HG03354 (cell line): ENCODE measurements around the gene BCL2L13.
A peak's percentile ranks its signal among the peaks of the same experiment; 100 is the strongest.

Experiments
- ATAC-seq: cut with Tn5 transposase; IDR thresholded peaks from one replicate; pipeline ENCODE4 v1.9.1; 2021; ENCODE audit warnings: mild to moderate bottlenecking; ENCODE audit not compliant: unreplicated experiment, poor library complexity, severe bottlenecking

The BCL2L13 gene

DNA sequence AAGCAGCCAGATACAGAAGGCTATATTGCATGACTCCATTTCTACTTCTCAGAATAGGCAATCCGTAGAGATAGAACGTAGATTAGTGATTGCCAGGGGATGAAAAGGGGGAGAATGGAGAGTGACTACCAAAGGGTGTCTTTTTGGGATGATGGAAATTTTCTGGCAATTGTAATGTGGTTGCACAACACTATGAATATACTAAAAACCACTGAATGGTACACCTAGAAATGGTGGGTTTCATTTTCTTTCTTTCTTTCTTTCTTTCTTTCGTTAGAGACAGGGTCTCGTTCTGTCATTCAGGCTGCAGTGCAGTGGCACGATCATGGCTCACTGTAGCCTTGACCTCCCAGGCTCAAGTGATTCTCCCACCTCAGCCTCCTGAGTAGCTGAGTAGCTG is 81.4 kb downstream of the BCL2L13 start:
- no peak for ATAC-seq

DNA sequence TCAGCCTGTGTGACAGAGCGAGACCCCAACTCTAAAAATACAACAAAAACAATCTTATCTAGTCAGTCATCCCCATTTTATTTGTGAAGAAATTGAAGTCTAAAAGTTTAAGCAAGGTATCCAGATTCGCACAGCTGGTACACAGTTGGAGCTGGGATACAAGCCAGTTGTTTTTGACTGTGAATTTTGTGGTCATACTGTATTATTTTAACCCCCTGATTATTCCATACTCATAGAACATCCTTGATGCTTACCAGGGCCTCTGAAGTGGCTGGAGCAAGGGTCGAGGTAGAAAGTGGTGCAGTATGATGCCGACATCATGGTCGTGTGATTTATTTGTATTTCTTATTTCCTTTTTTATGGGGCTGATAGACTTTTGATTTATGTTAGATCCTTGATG is 85.7 kb downstream of the BCL2L13 start:
- no peak for ATAC-seq

DNA sequence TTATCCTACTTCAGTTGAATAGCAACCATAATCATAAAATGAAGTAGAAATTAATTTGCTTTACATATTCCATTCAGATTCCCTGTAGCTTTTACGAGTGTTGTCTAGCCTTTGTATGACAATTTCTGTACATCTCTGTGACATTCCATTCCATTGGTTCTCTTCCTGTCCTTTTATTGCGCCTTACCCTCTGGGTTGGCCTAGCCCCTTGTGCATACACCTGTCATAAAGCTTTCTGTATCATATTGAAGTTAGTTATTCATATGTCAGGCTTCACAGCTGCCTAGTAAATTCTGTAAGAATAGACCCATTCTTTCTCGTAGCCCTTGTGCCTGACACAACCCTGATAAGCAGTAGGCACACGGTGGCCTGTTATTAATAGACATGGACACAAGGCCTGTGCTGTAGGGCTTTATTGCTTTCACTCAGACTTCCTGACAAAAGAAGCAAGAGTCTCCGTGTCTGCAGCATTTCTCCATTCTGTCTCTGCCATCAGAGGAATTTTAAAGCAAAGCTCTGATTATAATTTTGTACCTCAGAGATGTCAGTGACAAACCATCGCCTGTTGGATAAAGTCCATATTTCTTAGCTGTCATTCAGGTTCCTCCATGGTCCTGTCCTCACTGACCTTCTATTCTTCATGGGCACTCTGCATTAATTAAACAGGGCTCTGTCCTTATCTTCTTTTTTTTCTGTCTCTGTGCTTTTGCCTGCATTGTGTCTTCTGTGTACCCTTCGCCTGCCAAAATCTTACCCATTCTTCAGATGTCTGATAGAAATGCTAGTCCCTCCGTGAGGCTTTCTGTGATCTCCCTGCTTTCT is 86.3 kb downstream of the BCL2L13 start:
- ATAC-seq, result no peak

DNA sequence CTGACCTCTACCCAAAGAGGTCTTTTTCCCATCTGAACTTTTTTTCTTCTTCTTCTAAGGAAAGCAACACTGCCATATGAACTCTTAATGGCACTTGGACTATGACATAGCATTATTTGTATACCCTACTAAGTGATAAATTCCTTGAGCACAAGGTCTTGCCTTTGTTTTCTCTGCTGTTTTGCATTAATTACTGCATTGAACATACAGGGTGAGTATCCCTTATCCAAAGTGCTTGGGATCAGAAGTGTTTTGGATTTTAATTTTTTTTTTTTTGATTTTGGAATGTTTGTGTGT is 86.9 kb downstream of the BCL2L13 start:
- no peak for ATAC-seq

DNA sequence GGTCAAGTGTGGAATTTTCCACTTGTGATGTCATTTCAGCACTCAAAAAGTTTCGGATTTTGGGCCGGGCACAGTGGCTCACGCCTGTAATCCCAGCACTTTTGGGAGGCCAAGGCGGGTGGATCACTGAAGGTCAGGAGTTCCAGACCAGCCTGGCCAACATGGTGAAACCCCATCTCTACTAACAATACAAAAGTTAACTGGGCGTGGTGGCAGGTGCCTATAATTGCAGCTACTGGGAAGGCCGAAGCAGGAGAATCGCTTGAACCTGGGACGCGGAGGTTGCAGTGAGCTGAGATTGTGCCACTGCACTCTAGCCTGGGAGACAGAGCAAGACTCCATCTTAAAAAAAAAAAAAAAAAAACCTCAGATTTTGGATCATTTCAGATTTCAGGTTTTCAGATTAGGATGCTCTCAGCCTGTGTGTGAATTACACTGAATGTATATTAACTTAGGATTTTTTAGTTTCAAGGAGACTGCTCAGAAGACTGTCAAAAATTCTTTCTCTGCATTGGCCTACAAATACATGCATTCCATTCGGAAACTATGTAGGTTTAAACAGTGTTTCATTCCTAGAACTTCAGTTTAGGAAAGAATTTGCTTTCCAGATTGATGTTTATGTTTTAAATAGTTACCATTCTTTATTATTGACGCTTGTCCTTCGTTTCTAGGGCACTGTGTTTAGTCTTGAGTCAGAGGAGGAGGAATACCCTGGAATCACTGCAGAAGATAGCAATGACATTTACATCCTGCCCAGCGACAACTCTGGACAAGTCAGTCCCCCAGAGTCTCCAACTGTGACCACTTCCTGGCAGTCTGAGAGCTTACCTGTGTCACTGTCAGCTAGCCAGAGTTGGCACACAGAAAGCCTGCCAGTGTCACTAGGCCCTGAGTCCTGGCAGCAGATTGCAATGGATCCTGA is 87.7 kb downstream of the BCL2L13 start:
- ATAC-seq, result no peak

DNA sequence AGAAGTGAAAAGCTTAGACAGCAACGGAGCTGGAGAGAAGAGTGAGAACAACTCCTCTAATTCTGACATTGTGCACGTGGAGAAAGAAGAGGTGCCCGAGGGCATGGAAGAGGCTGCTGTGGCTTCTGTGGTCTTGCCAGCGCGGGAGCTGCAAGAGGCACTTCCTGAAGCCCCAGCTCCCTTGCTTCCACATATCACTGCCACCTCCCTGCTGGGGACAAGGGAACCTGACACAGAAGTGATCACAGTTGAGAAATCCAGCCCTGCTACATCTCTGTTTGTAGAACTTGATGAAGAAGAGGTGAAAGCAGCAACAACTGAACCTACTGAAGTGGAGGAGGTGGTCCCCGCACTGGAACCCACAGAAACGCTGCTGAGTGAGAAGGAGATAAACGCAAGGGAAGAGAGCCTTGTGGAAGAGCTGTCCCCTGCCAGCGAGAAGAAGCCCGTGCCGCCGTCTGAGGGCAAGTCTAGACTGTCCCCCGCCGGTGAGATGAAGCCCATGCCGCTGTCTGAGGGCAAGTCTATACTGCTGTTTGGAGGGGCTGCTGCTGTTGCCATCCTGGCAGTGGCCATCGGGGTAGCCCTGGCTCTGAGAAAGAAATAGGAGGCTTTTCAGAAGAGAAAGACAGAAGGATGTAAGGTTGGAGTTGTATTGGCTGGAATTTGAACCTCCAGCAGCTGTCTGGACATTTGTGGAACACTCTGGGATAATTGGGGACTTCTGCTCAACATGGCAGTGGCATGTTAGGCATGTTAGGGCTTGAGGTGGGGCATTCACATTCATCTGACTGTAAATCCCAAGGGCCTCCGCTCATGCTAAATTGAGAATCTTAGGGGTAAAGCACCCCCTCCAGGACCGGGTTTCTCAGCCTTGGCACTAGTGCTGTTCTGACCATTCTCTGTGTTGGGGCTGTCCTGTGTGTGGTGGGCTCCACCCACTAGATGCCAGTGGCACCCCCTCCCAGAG is 88.7 kb downstream of the BCL2L13 start:
- no peak for ATAC-seq

DNA sequence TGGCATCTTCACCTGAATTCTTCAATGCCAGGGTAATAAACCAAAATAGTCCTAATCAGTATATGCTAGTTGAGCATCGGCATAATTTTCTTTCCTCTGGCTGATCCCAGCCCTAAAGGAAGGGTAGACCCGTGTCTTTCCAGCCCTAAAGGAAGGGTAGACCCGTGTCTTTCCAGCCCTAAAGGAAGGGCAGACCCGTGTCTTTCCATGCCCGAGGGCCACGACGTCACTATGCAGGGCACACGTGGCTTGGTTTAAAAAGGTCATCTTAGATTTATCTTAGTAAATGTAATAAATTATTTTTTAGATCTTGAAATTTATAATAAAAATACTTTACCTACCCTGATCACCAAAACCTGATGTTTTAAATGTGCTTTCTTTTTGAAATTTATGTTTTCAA is 90.2 kb downstream of the BCL2L13 start:
- ATAC-seq, result no peak

DNA sequence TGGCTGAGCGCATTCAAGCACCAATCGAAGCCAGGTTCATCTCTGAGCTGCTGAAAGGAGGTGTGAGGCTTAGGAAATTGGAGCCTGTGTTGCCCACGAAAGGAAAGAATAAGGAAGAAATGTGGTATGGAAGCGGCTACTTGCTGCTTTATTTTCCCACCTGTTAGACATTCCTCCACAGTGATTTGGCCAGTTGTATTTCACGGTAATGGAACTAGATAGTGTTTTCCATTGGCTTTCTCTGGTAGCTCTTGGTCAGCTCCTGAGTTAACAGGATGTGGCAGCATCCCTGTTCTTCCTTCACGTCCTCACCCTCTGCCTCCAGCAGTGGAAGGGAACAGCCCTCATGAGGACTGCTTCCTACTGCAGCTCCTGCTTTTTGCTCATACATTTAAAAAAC is 91.0 kb downstream of the BCL2L13 start:
- no peak for ATAC-seq

DNA sequence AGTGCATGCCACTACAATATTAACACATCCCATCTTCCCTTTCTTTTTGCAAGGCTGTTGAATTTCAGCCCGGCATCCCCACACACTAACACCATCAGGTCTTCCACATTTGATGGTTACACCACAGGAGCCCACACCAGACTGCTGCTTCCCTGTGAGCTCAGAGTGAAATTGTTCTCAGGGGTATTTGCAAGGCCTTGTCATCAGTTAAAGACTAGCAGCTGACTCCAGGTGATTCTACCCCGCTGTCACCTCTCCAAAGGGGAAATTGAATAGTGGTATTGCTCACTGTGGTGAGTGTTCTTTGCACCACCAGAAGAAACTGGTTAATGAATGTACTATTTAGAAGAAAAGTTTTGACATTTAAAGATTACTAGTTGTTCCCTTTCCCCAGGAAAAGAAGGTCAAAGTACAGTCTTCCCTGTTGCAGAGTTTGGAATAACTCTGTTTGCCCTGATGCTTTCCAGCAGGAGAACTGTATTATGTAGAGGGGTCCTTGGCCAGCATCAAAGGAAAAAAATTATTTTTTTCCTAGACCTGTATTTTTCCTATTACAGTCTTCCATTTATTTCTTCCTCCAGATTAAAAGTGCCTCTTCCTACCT is 93.8 kb downstream of the BCL2L13 start:
- ATAC-seq, result no peak

DNA sequence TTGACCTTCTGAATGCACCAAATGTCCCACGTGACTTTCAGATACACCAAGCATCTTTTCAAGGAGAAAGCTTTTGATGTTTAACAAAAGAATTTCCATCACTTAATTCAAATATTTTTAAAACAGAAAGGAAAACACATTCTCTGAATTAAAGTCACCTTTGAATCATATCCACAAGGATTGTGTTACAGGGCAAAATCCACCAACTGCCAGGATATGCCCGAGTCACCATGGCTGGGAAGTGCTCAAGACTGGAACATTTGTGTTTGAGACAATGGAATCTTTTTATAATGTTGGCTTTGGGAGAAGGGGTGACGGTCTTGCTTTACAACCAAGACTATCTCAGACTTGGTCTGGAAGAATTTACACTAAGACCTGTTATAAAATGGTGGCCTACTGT is 94.9 kb downstream of the BCL2L13 start:
- ATAC-seq, result no peak

DNA sequence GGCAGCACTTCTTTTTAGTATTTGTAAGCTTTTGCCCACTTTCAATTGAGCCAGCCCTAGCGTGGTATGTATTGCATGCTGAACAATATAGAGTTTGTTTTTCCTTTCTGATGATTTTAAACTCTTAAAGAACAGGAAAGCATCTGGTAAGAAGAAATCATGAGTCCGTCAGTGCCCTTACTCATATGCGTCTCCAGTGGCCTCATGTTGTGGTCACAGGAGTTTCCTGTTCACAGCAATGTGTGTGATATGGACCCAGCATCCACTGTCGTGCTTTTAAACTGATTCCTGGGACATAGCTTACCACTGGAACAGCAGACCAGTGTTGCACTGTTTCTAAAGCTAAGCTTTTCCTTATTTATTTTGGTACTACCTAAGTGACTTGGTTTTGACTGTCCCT is 95.6 kb downstream of the BCL2L13 start:
- ATAC-seq, result no peak

DNA sequence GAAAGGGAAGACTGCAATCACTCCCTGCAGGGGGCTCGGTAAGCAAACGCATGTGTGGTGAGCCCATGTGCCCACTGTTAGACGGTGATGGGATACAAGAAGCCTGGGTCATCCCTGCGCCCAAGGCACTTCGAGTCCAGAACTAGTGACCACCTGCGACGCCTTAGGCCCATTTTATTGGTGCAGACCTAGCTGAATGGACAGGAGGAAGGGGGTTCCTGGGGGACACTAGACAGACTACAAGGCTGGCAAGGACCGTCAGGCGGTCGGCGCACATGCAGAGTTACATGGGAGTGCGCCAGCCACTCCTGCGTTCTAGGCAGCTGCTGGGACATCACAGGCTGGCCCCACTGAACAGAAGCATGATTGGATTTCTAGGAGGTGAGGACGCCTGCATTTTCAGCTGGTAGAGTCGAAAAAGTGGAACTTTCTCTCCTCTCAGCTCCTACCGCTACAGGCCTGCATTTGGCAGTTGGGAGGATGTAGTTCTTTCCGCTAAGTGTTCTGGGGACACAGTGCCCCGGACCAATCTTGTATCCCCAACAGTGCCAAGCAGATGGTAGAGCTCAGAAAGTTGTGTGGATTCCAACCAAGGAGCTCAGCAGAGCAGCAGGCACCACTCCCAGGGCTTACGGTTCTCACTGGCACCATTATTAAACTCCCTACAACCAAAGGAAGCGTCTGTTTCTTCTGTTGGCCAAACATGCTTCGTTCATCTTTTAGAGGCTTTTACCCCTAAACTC is 100.0 kb downstream of the BCL2L13 start:
- ATAC-seq, result no peak

DNA sequence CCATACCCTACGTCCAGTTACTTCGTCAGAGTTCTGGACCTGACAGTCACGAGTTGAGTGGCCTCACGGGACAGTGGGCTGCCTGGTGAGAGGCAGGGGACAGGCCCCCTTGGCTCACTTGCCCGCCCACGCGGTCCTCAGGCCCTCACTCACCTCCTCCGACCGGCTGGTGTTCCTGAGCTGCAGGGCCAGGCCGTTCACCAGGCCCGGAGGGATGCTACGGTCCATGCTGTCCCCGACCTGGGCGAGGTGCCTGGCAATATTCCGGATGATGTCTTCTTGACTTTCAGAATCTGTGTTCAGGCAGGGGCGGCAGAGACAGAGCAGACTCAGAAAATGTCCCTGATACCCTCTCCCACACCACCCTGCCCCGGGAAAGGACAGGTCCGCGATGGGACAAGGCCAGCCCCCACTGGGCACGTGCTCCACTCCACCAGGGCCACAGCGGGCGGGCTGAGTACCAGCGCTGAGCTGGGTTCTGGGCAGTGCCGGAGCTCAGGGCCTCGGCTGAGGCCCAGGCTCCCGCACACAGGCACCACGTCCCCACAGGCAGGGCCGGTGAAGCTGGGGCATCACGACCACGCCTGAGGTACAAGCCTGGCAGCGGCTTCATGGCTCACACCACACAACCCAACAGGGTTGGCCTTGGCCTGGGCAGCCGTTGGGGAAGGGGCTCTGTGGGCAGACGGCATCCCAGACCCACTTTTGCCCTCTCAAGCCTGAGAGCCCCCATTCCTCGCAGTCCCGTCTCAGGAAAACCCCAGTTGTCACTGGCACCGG is 100.8 kb downstream of the BCL2L13 start:
- ATAC-seq, result no peak

DNA sequence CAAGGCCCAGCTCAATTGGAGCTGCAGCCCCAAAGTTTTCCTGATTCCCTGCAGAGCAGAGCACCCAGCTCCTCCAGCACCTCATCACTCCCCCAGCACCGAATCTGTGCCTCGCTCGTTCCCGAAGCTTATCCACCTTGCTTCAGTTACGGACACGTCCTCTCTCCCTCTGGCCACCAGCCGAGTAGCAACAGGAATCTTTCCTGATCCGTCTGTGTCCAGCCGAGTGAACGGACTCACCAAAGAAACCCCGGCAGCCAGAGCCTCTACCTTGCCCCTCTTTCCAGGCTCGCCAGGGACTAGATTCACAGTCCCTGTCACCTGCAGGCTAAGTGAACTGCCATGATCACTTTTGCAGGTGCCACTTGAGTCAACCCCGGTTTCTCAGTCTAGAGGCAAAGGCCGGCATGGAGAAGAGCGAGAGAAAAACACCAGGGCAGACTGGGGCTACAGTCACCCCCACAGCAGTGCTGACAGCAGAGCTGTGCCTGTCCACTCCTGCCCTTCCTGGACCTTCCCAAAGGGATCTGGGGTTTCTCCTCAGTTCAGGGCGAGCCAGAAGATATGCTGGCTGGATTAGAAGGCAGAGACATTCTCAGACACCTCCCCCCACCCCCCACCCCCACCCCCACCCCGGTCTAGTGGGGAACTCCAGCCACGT is 103.4 kb downstream of the BCL2L13 start:
- no peak for ATAC-seq

DNA sequence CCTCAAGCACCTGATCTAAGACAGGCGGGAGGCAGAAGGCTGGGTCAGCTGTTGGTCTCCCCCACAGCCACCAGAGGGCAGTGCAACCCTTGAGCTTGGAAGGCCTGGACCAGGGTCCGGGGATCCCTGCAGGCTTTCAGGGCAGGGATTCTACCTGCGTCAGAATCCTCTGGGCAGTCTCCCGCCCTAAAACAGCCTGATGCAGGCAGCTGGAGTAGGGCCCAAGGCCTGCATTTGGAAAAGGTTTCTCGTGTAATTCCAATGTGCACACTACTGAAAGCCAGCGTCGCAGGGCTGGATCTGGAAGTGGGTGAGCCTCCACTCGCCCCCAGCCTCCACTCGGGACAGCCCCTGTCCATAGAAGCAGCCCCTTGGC is 104.0 kb downstream of the BCL2L13 start:
- ATAC-seq, result peak; percentile 71

DNA sequence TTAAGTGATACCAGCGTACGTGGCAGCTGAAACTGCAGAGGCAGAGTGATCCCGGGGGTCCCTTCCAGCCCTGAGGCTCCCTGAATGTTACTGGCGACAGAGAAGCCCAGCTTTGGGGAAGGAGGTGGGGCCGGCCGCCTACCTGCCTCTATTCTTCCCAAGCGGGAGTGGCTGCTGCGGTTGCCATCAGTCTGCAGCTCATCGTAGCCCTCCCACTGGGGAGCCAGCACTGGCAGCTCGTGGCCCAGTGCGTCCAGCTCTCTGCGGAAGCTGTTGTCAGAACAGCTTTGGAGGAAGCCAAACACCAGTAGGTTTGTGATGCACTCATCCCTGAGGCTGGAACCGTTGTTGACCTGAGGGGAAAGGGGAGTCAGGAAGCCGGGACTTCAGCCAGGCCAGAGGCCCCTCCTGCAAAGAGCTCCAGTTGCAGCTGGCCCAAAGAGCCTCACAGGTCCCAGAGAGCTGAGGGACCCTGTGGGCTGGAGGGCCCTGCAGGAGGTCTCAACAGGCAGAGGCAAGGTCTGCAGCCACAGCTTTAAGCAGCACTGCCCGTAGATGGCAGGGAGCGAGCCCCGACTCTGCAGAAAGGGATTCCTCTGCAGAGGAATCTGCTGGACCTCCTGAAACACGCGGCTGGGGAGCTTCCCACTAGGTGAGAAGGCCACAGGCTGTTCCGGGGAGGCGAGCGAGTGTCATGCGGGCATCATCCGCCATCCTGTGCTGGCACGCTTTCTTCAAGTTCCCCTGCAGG is 105.3 kb downstream of the BCL2L13 start:
- ATAC-seq, result no peak

DNA sequence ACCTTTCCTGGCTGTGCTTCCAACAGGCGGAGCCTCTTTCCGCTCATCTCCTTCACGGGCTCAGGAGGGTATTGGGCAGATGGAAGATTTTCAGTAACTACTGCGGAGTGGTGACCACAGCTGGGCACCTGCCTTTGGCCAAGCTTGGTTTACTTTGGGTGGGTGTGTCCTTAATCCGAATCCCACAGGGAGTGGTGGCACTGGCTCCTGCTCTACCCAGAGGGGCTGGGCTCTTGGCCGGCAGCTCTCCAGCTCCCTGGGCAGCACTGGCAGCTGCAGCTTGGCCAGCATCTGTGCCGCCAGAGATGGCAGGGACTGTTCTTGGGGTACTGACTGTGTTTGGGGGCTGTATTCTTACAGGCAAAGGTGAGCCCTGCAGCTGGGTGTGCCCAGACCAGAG is 105.9 kb downstream of the BCL2L13 start:
- no peak for ATAC-seq
